ENCODE measurements around the gene MYO18B.

Gene MYO18B

GRCh38 chr22:25908755-25909154 is 166.8 kb downstream of the MYO18B start:
- DNase-seq = no peak

- no peak for DNase-seq
These were observed 167.8 kb downstream of the MYO18B start for GRCh38 chr22:25909614-25910387.

- DNase-seq = no peak
These were observed 169.4 kb downstream of the MYO18B start for GRCh38 chr22:25911243-25911972.

GRCh38 chr22:25919452-25919851 is 177.5 kb downstream of the MYO18B start:
- no peak for DNase-seq

GRCh38 chr22:25922141-25922540 is 180.2 kb downstream of the MYO18B start:
- no peak for DNase-seq

- no peak for DNase-seq
These were observed 181.9 kb downstream of the MYO18B start for GRCh38 chr22:25923914-25924313.

GRCh38 chr22:25928038-25928437 is 186.1 kb downstream of the MYO18B start:
- no peak for DNase-seq

- DNase-seq = no peak
These were observed 187.4 kb downstream of the MYO18B start for GRCh38 chr22:25929321-25929878.

- DNase-seq = no peak
These were observed 188.1 kb downstream of the MYO18B start for GRCh38 chr22:25930083-25930482.

GRCh38 chr22:25930788-25931310 is 188.9 kb downstream of the MYO18B start:
- peak; percentile 36 for DNase-seq

GRCh38 chr22:25933158-25933788 is 191.3 kb downstream of the MYO18B start:
- DNase-seq = no peak

GRCh38 chr22:25935266-25936058 is 193.5 kb downstream of the MYO18B start:
- DNase-seq = no peak

- DNase-seq = no peak
These were observed 196.2 kb downstream of the MYO18B start for GRCh38 chr22:25938151-25938550.

- no peak for DNase-seq
These were observed 197.4 kb downstream of the MYO18B start for GRCh38 chr22:25939384-25939783.

- no peak for DNase-seq
These were observed 198.5 kb downstream of the MYO18B start for GRCh38 chr22:25940479-25940878.

- DNase-seq = no peak
These were observed 199.5 kb downstream of the MYO18B start for GRCh38 chr22:25941365-25941960.

- no peak for DNase-seq
These were observed 200.3 kb downstream of the MYO18B start for GRCh38 chr22:25942115-25942855.

- no peak for DNase-seq
These were observed 200.9 kb downstream of the MYO18B start for GRCh38 chr22:25942856-25943411.

GRCh38 chr22:25950111-25950510 is 208.1 kb downstream of the MYO18B start:
- DNase-seq = no peak

- no peak for DNase-seq
These were observed 211.3 kb downstream of the MYO18B start for GRCh38 chr22:25953276-25953675.

GRCh38 chr22:25953919-25954318 is 211.9 kb downstream of the MYO18B start:
- DNase-seq = no peak
